HepG2 (cell line): ENCODE results near the gene GATD1. TPM values are rescaled to one million over a fixed set of nuclear protein-coding genes. Genes with fewer than 3 reads are reported as not detected.

Experiments used
- ELF1 ChIP-seq: sonication (generic); formaldehyde crosslinking; IDR thresholded peaks from 2 replicates; pipeline ENCODE4 v1.4.0; 2020; ENCODE audit warnings: missing genetic modification reagents
- FOXA1 ChIP-seq, 2 experiments: fragments of 450-650 bp in 1 of 2; sonication (generic) in 1 of 2; formaldehyde crosslinking in 1 of 2; IDR thresholded peaks; 2 replicates each; pipeline versions ENCODE4 v1.4.0 to v1.6.1; 2016 to 2020; ENCODE audit warnings: missing genetic modification reagents in 1 of 2
- FOXJ3 ChIP-seq: sonication (generic); formaldehyde crosslinking; IDR thresholded peaks from 2 replicates; pipeline ENCODE4 v1.4.0; 2020; ENCODE audit warnings: missing genetic modification reagents, mild to moderate bottlenecking, borderline replicate concordance
- KLF12 ChIP-seq: sonication (generic); formaldehyde crosslinking; IDR thresholded peaks from 2 replicates; pipeline ENCODE4 v1.4.0; 2020; ENCODE audit warnings: missing genetic modification reagents, borderline replicate concordance
- SPEN ChIP-seq: sonication (generic); formaldehyde crosslinking; IDR thresholded peaks from 2 replicates; pipeline ENCODE4 v1.5.1; 2020; ENCODE audit warnings: low read depth, mild to moderate bottlenecking, missing genetic modification reagents
- TOPORS ChIP-seq: sonication (generic); formaldehyde crosslinking; IDR thresholded peaks from 2 replicates; pipeline ENCODE4 v1.8.0; 2023; ENCODE audit warnings: mild to moderate bottlenecking, missing genetic modification reagents
- ZNF263 ChIP-seq: sonication (generic); formaldehyde crosslinking; IDR thresholded peaks from 2 replicates; pipeline ENCODE4 v1.4.0; 2020; ENCODE audit warnings: missing genetic modification reagents
- ZNF430 ChIP-seq: sonication (generic); formaldehyde crosslinking; IDR thresholded peaks from 2 replicates; pipeline ENCODE4 v1.9.0; 2021; ENCODE audit warnings: mild to moderate bottlenecking, missing genetic modification reagents
- ZNF564 ChIP-seq: sonication (generic); formaldehyde crosslinking; IDR thresholded peaks from 2 replicates; pipeline ENCODE4 v1.8.1; 2023; ENCODE audit warnings: mild to moderate bottlenecking, missing genetic modification reagents
- ZNF619 ChIP-seq: sonication (generic); formaldehyde crosslinking; IDR thresholded peaks from 2 replicates; pipeline ENCODE4 v1.4.0; 2020; ENCODE audit warnings: mild to moderate bottlenecking, missing genetic modification reagents
- ZNF724P ChIP-seq: sonication (generic); formaldehyde crosslinking; IDR thresholded peaks from 2 replicates; pipeline ENCODE4 v1.8.0; 2022; ENCODE audit warnings: missing genetic modification reagents, borderline replicate concordance
- polyA plus RNA-seq, 8 experiments: library from polyadenylated mRNA; depleted of rRNA in 3 of 8; stranded (reverse) in 7 of 8; unstranded in 1 of 8; fragments of >200 nt; fragmentation: Illumina TruSeq in 4 of 8; extraction: Trizol in 4 of 8; gene quantifications; 2 replicates each; pipeline versions ENCODE4 v1.2.1 to v1.2.3, GENCODE V29; 2011 to 2016; ENCODE audit warnings: low read depth in 4 of 8, missing spikeins in 1 of 8, mixed read lengths in 1 of 8; ENCODE audit not compliant: insufficient read depth in 1 of 8
- total RNA-seq, 5 experiments: library from RNA; depleted of rRNA; stranded (reverse); fragments of >200 nt; fragmentation: Illumina TruSeq; extraction: Trizol; gene quantifications; 2 replicates each; pipeline ENCODE4 v1.2.3, GENCODE V29; 2016; ENCODE audit warnings: low read depth in 1 of 5
- TF ChIP-seq, protein P1 (sequence below): IDR thresholded peaks from 2 replicates; pipeline ENCODE4 v1.6.1; 2016; ENCODE audit warnings: mild to moderate bottlenecking
- TF ChIP-seq, protein P2 (sequence below): sonication (generic); formaldehyde crosslinking; IDR thresholded peaks from 2 replicates; pipeline ENCODE4 v1.5.0; 2020; ENCODE audit warnings: missing genetic modification reagents, mild to moderate bottlenecking, borderline replicate concordance
- TF ChIP-seq, protein P3 (sequence below): sonication (generic); formaldehyde crosslinking; IDR thresholded peaks from 2 replicates; pipeline ENCODE4 v1.9.0; 2021; ENCODE audit warnings: missing genetic modification reagents, mild to moderate bottlenecking, borderline replicate concordance
- TF ChIP-seq, protein P4 (sequence below): sonication (generic); formaldehyde crosslinking; conservative IDR thresholded peaks from 2 replicates; pipeline ENCODE4 v1.8.0; 2022; ENCODE audit warnings: mild to moderate bottlenecking, moderate library complexity, missing genetic modification reagents
- TF ChIP-seq, protein P5 (sequence below): sonication (generic); formaldehyde crosslinking; IDR thresholded peaks from 2 replicates; pipeline ENCODE4 v1.8.0; 2022; ENCODE audit warnings: missing genetic modification reagents, low read depth, mild to moderate bottlenecking, borderline replicate concordance

Gene GATD1
- total and polyA plus RNA-seq, 2 of the 13 experiments (the other 11 are each of a cell fraction or from before 2014, with no cell fraction given) = 31.3 to 60.5 TPM

DNA sequence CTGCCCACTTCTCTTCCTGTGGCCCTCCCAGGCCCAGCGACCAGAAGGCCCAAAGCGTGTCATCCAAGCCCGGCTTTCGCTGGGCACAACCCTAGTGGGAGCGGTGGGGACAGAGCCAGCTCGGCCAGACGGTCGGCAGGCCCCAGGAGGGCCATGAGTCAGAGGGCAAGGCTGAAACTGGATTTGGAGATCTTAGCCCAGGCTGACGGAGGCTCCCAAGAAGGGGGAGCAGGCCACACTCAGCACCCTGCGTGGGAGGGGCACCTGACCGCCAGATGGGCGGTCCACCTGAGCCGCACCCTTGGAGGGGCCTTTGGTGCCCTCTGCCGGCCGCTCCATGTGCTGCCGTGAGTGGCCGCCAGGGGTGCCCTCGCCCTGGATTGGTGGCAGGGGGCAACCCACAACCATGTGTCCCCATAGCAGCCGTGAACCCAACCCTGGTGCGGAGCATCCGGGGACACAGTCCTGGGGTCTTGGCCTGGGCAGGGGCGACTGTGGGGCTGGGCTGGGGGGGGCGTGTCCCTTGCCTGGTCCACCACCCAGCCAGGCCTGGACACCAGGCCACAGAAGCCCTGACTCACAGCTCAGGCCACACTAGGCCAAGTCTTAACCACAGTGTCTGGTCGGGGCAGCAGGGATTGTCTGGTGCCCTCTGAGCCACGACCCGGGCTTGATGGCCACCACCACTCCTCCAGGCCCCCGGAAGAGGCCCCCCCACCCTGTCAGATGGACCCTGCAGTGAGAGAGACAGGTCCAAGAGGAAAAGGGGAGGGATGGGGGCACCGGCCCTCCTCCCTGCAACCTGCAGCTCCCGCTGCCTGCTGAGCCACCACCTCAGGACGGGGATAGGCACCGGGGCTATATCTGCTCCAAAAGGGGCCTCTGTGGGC lies 49.2 kb downstream of the GATD1 start (continued):
- peak; percentile 21; the same call in 1 of the 2 replicates for TF ChIP-seq ZNF263 (CRISPR knock-in tag)
- TF ChIP-seq, protein P1, sequence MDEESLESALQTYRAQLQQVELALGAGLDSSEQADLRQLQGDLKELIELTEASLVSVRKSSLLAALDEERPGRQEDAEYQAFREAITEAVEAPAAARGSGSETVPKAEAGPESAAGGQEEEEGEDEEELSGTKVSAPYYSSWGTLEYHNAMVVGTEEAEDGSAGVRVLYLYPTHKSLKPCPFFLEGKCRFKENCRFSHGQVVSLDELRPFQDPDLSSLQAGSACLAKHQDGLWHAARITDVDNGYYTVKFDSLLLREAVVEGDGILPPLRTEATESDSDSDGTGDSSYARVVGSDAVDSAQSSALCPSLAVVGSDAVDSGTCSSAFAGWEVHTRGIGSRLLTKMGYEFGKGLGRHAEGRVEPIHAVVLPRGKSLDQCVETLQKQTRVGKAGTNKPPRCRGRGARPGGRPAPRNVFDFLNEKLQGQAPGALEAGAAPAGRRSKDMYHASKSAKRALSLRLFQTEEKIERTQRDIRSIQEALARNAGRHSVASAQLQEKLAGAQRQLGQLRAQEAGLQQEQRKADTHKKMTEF (CRISPR knock-in tag) = peak; percentile 86
- peak; percentile 34; the same call in 1 of the 2 replicates for TF ChIP-seq FOXJ3 (CRISPR knock-in tag)
- peak; percentile 74; the same call in 1 of the 2 replicates for TF ChIP-seq ZNF430
- TF ChIP-seq ELF1 (CRISPR knock-in tag) = peak; percentile 15; the same call in 1 of the 2 replicates
- TF ChIP-seq TOPORS (CRISPR knock-in tag) = peak; percentile 74; the same call in 1 of the 2 replicates
- TF ChIP-seq FOXA1 (IDR thresholded peaks at IDR 0.05) = no peak
- TF ChIP-seq FOXA1 (CRISPR knock-in tag; IDR thresholded peaks at IDR 0.05) = 0 out of 2 replicates have a peak, but pooled peaks have one; percentile 37
- TF ChIP-seq, protein P2, sequence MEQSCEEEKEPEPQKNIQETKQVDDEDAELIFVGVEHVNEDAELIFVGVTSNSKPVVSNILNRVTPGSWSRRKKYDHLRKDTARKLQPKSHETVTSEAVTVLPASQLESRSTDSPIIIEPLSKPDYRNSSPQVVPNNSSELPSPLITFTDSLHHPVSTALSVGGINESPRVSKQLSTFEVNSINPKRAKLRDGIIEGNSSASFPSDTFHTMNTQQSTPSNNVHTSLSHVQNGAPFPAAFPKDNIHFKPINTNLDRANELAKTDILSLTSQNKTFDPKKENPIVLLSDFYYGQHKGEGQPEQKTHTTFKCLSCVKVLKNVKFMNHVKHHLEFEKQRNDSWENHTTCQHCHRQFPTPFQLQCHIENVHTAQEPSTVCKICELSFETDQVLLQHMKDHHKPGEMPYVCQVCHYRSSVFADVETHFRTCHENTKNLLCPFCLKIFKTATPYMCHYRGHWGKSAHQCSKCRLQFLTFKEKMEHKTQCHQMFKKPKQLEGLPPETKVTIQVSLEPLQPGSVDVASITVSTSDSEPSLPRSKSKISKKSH (CRISPR knock-in tag) = peak; percentile 71; the same call in 1 of the 2 replicates
- TF ChIP-seq, protein P3, sequence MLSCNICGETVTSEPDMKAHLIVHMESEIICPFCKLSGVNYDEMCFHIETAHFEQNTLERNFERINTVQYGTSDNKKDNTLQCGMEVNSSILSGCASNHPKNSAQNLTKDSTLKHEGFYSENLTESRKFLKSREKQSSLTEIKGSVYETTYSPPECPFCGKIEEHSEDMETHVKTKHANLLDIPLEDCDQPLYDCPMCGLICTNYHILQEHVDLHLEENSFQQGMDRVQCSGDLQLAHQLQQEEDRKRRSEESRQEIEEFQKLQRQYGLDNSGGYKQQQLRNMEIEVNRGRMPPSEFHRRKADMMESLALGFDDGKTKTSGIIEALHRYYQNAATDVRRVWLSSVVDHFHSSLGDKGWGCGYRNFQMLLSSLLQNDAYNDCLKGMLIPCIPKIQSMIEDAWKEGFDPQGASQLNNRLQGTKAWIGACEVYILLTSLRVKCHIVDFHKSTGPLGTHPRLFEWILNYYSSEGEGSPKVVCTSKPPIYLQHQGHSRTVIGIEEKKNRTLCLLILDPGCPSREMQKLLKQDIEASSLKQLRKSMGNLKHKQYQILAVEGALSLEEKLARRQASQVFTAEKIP (CRISPR knock-in tag) = no peak
- no peak for TF ChIP-seq ZNF564 (CRISPR knock-in tag)
- TF ChIP-seq, protein P4, sequence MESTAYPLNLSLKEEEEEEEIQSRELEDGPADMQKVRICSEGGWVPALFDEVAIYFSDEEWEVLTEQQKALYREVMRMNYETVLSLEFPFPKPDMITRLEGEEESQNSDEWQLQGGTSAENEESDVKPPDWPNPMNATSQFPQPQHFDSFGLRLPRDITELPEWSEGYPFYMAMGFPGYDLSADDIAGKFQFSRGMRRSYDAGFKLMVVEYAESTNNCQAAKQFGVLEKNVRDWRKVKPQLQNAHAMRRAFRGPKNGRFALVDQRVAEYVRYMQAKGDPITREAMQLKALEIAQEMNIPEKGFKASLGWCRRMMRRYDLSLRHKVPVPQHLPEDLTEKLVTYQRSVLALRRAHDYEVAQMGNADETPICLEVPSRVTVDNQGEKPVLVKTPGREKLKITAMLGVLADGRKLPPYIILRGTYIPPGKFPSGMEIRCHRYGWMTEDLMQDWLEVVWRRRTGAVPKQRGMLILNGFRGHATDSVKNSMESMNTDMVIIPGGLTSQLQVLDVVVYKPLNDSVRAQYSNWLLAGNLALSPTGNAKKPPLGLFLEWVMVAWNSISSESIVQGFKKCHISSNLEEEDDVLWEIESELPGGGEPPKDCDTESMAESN (CRISPR knock-in tag) = 0 out of 2 replicates have a peak, but pooled peaks have one; percentile 57
- TF ChIP-seq SPEN (CRISPR knock-in tag) = peak; percentile 76
- TF ChIP-seq ZNF724P (CRISPR knock-in tag) = 0 out of 2 replicates have a peak, but pooled peaks have one; percentile 47
- TF ChIP-seq, protein P5, sequence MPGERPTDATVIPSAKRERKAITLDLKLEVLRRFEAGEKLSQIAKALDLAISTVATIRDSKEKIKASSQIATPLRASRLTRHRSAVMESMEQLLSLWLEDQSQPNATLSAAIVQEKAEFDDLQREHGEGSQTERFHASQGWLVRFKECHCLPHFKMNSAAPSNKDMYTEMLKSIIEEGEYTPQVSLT (CRISPR knock-in tag) = no peak
- peak; percentile 44; the same call in 1 of the 2 replicates for TF ChIP-seq ZNF619
- TF ChIP-seq KLF12 (CRISPR knock-in tag) = peak; percentile 91; the same call in 1 of the 2 replicates
